Chondrocyte (in vitro differentiated cells): Measurements from ENCODE around the gene SPAG5. TPM values are rescaled to one million over a fixed set of nuclear protein-coding genes. Genes with fewer than 3 reads are reported as not detected.

Source experiments
- DNase-seq: peaks from one replicate; pipeline ENCODE4 v3.0.0; 2021; ENCODE audit warnings: mixed read lengths, low spot score
- H3K27ac Mint-ChIP-seq: one replicate; pipeline ENCODE4 v1.8.0; 2021; ENCODE audit warnings: mild to moderate bottlenecking, moderate library complexity, mixed read lengths; ENCODE audit not compliant: unreplicated experiment
- H3K27me3 Mint-ChIP-seq: 2 replicates; pipeline ENCODE4 v1.8.0; 2021; ENCODE audit warnings: low read depth, mixed read lengths
- H3K36me3 Mint-ChIP-seq: 2 replicates; pipeline ENCODE4 v1.8.0; 2021; ENCODE audit warnings: low read depth, mixed read lengths
- H3K4me1 Mint-ChIP-seq: 2 replicates; pipeline ENCODE4 v1.8.0; 2021; ENCODE audit warnings: low read depth, mild to moderate bottlenecking, mixed read lengths
- H3K4me3 Mint-ChIP-seq: one replicate; pipeline ENCODE4 v1.8.0; 2021; ENCODE audit warnings: mild to moderate bottlenecking, moderate library complexity, mixed read lengths; ENCODE audit not compliant: unreplicated experiment
- H3K9me3 Mint-ChIP-seq: 2 replicates; pipeline ENCODE4 v1.8.0; 2021; ENCODE audit warnings: low read depth, mixed read lengths
- total RNA-seq: library from RNA; stranded (reverse); gene quantifications from 3 replicates; pipeline ENCODE4 v1.2.1, GENCODE V29; 2021
- TF ChIP-seq, protein P1 (sequence below): fragments of 200-600 bp; sonication (generic); IDR thresholded peaks from 2 replicates; pipeline ENCODE4 v1.5.0; 2021; ENCODE audit warnings: antibody characterized with exemption, mild to moderate bottlenecking, moderate library complexity

SPAG5 gene
- total RNA-seq, 1 donor from 2014 or later, result 12.9 TPM

GRCh38 chr17:28572259-28573039, 26.4 kb downstream of the SPAG5 start:
- DNase-seq, result peak; percentile 34
- Mint-ChIP-seq H3K4me1 (peaks cover 29% of the 10 kb centered on the region), H3K4me3 (peak overlapping the region; percentile 84), H3K36me3 (peaks cover 3% of the 10 kb centered on the region), H3K9me3 (no peaks in the 10 kb centered on the region), H3K27ac (no peak overlapping the region), H3K27me3 (no peaks in the 10 kb centered on the region)
- TF ChIP-seq, protein P1, sequence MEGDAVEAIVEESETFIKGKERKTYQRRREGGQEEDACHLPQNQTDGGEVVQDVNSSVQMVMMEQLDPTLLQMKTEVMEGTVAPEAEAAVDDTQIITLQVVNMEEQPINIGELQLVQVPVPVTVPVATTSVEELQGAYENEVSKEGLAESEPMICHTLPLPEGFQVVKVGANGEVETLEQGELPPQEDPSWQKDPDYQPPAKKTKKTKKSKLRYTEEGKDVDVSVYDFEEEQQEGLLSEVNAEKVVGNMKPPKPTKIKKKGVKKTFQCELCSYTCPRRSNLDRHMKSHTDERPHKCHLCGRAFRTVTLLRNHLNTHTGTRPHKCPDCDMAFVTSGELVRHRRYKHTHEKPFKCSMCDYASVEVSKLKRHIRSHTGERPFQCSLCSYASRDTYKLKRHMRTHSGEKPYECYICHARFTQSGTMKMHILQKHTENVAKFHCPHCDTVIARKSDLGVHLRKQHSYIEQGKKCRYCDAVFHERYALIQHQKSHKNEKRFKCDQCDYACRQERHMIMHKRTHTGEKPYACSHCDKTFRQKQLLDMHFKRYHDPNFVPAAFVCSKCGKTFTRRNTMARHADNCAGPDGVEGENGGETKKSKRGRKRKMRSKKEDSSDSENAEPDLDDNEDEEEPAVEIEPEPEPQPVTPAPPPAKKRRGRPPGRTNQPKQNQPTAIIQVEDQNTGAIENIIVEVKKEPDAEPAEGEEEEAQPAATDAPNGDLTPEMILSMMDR, result no peak

DNA sequence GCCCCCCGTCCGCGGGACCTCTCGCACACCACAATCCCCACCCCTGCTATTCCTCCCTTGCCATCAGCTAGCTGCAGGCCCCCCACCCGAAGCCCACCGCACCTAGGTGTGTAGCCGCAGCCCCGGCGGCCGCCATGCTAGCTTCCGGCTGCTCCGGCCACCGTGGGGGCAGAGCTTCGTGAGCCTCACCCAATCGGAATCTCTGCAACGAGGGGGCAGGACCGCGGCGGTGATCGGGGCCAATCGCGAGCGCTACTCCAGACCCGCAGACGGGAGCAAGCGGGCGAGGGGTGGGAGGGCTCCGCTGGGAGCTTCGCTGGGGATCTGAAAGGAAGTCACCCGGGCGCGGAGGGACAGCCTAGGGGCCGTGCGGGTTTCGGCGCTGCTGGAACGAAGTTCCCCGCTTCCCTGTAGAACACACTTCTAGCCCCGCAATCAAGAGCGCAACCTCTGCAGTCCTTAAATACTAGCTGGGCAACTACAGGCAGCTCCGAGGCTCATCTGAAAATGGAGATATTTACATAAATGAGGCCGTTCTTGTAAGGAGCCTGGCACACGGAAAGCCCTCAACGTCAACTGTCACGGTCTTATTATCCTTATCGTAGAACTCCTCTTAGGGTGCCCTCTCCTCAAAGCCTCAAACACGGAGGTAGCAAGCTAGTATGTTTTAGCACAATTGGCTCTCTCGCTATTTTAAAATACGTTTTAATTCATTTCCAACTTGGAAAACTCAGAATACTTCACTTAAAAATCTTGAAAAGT, 27.3 kb downstream of the SPAG5 start, which contains the start of gene PIGS:
PIGS (minus strand) TSS at position 164 of the 762 bp plus-strand sequence; CDS start at position 136, 28 bp downstream.
- Mint-ChIP-seq H3K9me3 (no peaks in the 10 kb centered on the region), H3K36me3 (peaks cover 4% of the 10 kb centered on the region), H3K27me3 (no peaks in the 10 kb centered on the region), H3K4me1 (peaks cover 29% of the 10 kb centered on the region), H3K4me3 (peak within 1 kb of the TSS; percentile 84), H3K27ac (peak within 1 kb of the TSS; percentile 74)
- DNase-seq, result peak; percentile 98
- TF ChIP-seq, protein P1, result no peak

DNA sequence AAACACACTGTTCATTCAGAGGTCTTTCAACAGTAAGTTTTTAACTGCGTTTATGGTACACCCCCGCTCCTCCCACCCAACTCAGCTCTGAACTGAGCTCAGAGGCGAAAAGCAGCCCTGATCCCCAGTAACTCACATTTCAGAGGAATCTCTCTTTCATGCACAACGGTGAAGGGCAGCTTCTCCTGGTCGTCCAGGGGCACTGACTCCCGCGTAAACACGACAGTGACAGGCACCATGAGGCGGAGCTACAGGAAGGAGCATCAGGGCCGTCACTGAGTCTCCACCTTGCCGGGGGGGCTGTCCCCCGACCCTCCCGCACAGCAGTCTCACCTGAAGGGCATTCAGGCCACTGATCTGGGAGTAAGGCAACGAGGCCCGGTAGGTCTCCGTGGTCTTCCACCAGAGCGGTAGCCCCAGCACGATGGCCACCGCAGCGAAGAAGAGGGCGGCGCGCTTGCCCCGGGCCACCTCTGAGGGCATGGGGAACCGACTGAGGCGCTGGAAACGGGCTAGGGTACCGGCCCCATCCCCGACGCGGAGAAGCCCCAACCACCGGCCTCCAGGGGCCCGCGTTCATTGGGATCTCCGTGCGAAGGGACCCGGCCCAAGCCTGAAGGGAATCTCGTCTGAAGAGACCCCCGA, 28.0 kb downstream of the SPAG5 start:
- TF ChIP-seq, protein P1, result no peak
- Mint-ChIP-seq H3K36me3 (peaks cover 4% of the 10 kb centered on the region), H3K27ac (peak overlapping the region; percentile 74), H3K4me3 (peak overlapping the region; percentile 84), H3K27me3 (no peaks in the 10 kb centered on the region), H3K9me3 (no peaks in the 10 kb centered on the region), H3K4me1 (peaks cover 29% of the 10 kb centered on the region)
- peak; percentile 86 for DNase-seq

DNA sequence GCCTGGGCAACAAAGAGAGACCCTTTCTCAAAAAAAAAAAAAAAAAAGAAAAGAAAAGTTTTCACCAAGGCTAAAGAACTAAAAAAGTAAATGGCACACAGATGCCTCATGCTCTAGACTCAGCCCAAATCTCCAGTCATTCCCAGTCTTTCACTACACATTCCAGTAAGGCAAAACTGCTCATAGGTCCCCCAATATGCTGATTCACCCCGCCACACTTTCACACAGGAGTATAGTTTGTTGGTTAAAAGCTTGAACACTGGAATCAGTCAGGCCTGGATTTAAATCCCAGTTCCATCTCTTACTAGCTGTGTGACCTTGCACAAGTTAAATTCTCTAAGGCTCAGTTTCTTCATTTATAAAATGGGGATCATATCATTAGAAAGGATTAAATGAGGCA, 29.4 kb downstream of the SPAG5 start:
- TF ChIP-seq, protein P1, result no peak
- Mint-ChIP-seq H3K27ac (no peak overlapping the region), H3K36me3 (peaks cover 4% of the 10 kb centered on the region), H3K27me3 (no peaks in the 10 kb centered on the region), H3K9me3 (no peaks in the 10 kb centered on the region), H3K4me3 (no peak overlapping the region), H3K4me1 (peaks cover 29% of the 10 kb centered on the region)
- DNase-seq, result no peak

DNA sequence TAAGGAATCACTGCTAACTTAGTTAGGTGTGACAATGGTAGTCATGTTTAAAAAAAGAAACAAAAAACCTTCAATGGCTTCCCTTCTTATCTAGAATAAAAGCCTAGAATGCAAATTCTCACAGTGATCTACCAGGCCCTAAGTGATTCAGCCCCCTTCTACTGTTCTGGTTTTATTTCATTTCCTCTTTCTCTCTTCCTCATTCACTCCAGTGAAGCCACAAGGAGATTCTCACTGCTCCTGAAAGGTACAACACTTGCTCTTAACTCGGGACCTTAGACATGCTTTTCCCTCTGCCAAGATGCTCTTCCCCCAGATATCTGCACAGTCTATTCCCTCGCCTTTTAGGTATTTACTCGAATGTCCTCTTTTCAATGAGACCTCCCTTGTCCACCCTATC, 31.2 kb downstream of the SPAG5 start:
- Mint-ChIP-seq H3K4me3 (no peak overlapping the region), H3K9me3 (no peaks in the 10 kb centered on the region), H3K27ac (no peak overlapping the region), H3K27me3 (no peaks in the 10 kb centered on the region), H3K36me3 (peaks cover 4% of the 10 kb centered on the region), H3K4me1 (peaks cover 35% of the 10 kb centered on the region)
- DNase-seq, result no peak
- TF ChIP-seq, protein P1, result no peak
